Measurements from ENCODE around the gene HMOX1.

Gene HMOX1

GRCh38 chr22:35341090-35341874, 39.6 kb upstream of the HMOX1 start:
- peak overlapping the region; percentile 72 for H3K27ac ChIP-seq
- TF ChIP-seq CTCF (conservative IDR thresholded peaks at IDR 0.05) = no peak

DNA sequence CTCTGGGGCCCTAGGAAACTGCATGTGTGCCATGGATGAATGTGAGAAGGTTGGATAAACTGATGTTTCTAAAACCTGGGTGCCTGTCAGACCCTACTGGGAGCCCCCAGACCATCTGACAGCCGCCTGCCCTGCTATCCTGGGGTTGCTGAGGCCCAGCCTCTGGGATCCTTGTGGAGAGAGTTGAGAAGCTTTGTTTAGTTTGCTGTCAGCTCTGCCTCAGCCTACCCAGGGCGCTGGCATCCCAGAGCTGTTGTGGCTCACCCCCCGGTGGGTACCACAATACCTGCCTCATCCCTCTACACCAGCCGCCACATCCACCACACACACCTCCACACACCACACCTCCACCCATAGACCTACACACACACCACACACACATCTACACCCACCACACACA, 38.5 kb upstream of the HMOX1 start:
- peak overlapping the region; percentile 72 for H3K27ac ChIP-seq
- TF ChIP-seq CTCF (conservative IDR thresholded peaks at IDR 0.05) = no peak

DNA sequence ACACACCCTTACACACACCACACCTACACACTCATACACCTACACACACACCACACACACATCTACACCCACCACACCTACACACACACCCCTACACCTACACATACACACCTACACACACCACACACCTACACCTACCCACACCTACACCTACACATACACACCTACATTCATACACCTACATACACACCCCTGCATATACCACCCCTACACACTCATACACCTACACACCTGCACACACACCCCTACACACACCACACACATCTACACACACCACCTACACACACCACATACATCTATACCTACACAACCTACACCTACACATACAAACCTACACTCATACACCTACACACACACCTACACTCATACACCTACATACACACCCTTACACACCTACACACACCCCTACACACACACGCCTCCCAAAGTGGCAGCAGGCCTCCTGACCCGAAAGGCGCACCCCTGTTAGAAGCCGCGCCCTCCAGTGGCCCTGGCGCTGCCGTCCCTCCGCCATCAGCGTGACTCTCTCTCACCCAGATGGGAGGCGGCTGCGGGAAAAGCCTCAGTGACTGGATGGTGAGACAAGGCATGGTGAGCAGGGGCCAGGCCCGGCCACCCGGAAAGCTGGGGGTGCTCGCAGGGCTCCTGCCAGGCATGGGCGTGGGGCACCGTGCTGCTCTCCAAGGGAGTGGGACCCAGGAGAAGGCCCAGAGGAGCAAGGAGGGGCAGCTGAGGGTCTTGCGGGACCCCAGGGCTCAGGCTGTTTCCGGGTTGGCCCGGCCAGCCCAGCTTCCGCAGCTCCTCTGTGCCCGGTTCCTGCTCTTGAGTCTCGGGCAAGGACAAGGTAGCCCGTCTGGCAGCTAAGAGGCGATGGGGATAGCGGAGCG, 37.0 kb upstream of the HMOX1 start:
- TF ChIP-seq CTCF (conservative IDR thresholded peaks at IDR 0.05) = no peak
- no peak overlapping the region for H3K27ac ChIP-seq

DNA sequence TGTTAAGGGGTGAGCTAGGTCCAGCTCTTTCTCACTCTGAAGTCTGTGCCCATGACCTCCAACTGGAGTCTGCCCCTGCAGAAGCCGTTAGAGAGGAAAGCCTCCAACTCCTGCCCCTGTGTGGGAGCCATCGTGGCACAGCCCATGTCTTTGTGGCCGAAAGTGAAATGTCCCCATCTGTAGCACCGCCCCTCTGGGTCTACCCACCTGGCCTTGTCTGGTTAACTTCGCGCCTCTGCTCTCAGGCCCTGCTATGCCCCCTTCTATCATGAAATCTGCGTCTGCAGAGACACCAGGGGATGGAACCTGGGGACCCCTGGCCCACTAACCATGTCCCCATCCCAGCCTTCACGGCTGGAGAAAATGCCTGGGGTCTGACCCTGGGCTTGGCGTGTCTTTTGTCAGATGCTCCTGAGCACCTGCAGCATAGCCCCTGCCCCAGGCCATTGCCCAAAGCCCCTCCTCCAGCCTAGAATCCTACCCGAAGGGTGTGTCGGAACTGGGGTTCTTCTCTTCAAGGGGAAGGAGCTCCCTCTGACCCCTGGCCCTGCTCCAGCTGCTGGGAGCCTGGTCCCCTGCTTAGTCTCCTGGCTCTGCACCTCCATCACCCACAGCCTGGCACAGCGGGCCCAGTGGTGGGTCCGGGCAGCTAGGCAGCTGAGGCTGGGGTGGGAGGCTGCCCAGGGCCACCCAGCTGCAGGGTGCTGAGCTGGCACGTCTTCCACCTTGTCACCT, 35.8 kb upstream of the HMOX1 start:
- no peak for TF ChIP-seq CTCF (conservative IDR thresholded peaks at IDR 0.05)
- H3K27ac ChIP-seq = no peak overlapping the region

DNA sequence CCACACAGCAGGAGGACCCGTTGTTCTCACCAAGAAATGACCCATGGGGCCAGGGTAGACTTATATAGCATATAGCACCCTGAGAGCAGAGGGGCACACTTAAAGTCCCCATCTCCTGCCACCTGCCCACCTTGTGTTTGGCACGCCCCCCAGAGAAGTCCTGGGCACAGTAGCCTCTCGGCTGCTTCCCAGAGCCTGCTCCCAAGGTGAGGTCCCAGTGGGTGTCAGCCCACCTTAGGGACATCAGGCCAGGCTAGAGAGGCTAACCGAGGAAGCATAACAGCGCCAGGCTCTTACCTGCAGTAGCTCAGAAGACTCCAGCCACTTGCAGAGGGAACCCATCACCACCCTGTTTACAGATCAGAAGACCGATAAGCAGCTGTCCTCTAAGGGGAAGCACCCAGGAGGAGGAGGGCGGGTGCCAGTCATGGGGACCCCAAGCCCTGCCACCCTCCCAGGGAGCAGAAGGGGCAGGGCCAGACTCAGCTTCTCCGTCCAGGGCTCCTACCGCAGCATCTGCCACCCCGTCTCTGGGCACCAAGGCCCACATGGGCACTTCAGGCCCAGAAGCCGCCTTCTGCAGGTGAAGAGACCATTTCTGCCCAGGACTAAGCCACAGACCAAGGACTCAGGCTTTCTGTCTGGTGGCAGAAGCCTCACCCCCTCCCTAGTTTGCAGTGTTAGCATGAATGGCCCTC, 34.9 kb upstream of the HMOX1 start:
- no peak overlapping the region for H3K27ac ChIP-seq
- TF ChIP-seq CTCF (conservative IDR thresholded peaks at IDR 0.05) = no peak

DNA sequence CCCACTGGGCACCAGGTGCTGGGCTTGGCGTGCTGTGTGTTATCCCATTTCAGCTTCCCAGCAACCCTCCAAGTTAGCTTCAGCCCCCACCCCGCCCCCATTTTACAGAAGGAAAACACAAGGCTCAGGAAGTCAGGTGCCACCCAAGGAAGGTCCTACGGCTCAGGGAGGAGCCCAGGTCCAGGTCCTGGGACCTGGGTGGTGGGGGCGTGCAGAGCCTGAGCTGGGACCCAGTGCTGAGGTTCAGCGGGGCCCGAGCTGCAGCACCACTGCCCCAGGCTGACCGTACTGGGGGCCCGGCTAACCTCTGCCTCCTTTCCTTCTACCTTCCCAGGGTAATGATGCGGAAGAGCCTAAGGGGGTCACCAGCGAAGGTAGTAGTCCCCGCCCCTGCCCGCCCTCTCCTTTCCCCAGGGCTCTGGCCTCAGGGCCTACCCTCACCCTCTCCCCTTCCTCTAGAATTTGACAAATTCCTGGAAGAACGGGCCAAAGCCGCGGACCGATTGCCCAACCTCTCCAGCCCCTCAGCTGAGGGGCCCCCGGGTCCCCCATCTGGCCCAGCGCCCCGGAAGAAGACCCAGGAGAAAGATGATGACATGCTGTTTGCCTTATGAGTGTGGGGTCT, 34.2 kb upstream of the HMOX1 start:
- no peak for TF ChIP-seq CTCF (conservative IDR thresholded peaks at IDR 0.05)
- no peak overlapping the region for H3K27ac ChIP-seq
